COLO829 (cell line): ENCODE data around the gene HP.

Source experiments
- DNase-seq: peaks from one replicate; pipeline ENCODE4 v3.0.0; 2012; ENCODE audit warnings: low spot score

Gene HP

GRCh38 chr16:72092832-72093447 lies 38.6 kb downstream of the HP start:
- no peak for DNase-seq

GRCh38 chr16:72093448-72094265 lies 39.4 kb downstream of the HP start, which contains the start of the genes DHX38 and TXNL4B:
Gene DHX38, plus strand, starts transcription at chr16:72093847. Its CDS starts 2,311 bp downstream, at chr16:72096158.
Gene TXNL4B, minus strand, starts transcription at chr16:72093620. Its CDS starts 2,871 bp downstream, at chr16:72090749.
- peak; percentile 95 for DNase-seq

- DNase-seq: peak; percentile 5
These were observed 39.9 kb downstream of the HP start for GRCh38 chr16:72094266-72094610.

DNA sequence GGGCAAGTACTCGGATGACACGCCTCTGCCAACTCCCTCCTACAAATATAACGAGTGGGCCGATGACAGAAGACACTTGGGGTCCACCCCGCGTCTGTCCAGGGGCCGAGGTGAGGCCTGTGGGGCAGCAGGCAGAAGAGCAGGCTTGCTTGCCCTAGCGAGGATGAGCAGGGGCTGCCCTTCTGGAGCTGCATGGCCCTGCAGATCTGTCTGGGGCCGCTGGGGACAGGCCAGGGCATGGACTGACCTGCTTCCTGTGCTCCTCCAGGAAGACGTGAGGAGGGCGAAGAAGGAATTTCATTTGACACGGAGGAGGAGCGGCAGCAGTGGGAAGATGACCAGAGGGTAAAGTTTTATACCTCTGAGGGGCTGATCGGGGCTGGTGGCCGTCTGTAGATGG lies 44.6 kb downstream of the HP start:
- DNase-seq: no peak

DNA sequence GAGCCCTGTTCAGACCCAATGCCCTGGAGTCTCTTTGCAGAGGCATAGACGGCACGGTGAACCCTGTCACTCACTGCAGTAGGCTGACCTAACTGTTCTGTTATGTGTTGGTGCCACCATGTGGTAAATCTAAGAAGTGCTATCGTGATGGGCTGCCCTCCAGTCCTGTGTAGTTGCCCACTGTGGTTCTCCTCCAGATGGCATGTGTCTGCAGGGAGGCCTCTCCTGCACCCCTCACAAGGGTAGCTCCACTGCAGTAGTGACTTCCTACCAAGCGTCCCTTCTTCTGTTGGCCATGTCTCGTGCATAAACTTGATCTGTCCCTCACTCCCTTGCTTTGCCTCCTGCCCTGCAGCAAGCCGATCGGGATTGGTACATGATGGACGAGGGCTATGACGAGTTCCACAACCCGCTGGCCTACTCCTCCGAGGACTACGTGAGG lies 45.1 kb downstream of the HP start:
- DNase-seq: peak; percentile 28

DNA sequence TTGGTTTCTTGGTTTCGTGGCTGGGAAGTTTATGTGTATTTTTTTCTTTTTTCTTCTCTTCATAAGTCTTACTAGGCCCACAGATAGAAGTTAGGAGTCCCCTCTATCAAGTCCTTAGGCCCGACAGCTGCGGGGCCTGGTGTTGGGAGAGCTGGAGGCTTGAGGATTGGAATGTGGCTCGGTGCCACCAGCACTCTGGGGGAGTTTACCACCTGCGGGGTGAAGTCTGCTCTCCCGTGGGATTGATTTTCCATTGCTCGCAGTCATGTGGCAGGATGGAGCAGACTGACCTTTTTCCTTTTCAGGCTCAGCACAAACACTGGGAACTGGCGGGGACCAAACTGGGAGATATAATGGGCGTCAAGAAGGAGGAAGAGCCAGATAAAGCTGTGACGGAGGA lies 46.9 kb downstream of the HP start:
- DNase-seq: no peak

- no peak for DNase-seq
These were observed 50.6 kb downstream of the HP start for GRCh38 chr16:72104905-72105304.

DNA sequence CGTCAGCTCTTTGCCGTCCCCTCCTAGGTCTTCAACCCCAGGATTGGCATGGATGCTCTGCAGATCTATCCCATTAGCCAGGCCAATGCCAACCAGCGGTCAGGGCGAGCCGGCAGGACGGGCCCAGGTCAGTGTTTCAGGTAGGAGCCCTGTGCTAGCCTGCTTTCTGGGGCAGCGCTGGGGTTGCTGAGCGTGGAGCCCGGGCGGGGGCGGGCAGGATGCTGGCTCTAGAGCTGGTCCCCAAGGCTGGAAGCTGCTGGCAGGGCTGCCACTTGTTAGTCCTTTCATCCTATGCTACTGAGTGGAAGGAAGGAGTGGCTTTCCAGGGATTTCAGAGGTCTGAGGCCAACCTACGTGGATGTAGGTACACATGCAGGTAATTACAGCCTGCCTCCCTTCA lies 51.7 kb downstream of the HP start:
- DNase-seq: no peak

GRCh38 chr16:72107371-72107770 lies 53.1 kb downstream of the HP start:
- no peak for DNase-seq

DNA sequence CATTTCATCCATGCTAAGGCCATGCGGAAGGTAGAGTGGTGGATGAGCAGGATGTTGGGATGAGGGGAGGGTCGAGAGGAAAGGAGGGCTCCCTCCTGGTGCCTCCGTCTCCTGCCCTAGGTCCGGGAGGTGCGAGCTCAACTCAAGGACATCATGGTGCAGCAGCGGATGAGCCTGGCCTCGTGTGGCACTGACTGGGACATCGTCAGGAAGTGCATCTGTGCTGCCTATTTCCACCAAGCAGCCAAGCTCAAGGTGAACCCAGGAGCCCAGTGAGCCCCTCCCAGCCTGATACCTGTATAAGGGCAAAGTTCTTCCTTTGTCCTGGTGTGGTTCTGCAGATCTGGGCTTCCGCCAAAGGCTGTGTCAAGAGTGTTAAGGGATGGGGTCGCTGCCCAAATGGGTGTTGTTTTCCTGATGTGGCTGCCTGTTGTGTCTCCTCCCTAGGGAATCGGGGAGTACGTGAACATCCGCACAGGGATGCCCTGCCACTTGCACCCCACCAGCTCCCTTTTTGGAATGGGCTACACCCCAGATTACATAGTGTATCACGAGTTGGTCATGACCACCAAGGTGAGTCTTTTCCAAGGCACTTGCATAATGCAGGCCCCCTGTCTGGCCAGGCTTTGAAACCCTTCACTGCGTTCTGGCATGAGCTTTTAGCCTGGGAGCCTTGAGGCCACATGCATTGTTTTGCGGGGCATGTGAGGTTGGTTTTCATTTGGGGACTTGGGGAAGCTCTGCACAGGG lies 54.2 kb downstream of the HP start:
- DNase-seq: no peak

GRCh38 chr16:72109300-72109699 lies 55.0 kb downstream of the HP start:
- no peak for DNase-seq

GRCh38 chr16:72109966-72110530 lies 55.7 kb downstream of the HP start:
- no peak for DNase-seq
